ENCODE data around the gene TMEM250.
"Not testable (repeated sequence)": the region's sequence is repeated elsewhere in the genome, so short reads cannot be mapped to it uniquely, and the experiment has no call there.

The TMEM250 gene, protein sequence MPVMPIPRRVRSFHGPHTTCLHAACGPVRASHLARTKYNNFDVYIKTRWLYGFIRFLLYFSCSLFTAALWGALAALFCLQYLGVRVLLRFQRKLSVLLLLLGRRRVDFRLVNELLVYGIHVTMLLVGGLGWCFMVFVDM

GRCh38 chr9:136118320-136119060 is at the start of gene TMEM250:
TMEM250 (minus strand) TSS chr9:136118875; CDS start chr9:136116900, 1,975 bp downstream.
- peak; percentile 96 for DNase-seq

DNA sequence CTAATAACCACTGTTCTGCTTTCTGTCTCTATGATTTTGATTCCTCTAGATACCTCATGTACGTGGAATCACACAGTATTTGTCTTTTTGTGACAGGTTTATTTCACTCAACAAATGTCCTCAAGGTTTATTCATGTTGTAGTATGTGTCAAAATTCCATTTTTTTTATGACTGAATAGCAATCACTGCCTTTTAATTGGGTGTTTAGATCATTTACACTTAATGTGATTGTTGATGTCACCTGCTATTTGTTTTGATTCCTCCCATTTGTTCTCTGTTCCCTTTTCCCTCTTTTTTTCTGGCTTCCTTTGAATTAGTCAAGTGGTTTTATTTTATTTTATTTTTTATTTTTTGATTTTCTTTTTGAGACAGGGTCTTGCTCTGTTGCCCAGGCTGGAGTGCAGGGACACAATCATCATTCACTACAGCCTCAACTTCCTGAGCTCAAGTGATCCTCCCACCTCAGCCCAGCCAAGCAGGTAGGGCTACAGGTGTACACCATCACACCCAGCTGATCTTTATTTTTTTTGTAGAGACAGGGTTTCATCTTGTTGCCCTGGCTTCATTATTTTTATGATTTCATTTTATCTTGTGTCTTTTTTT is 44.7 kb upstream of the TMEM250 start:
- no peak for DNase-seq

- no peak for DNase-seq
These were observed 42.4 kb upstream of the TMEM250 start for GRCh38 chr9:136160995-136161610.

- no peak for DNase-seq
These were observed 41.7 kb upstream of the TMEM250 start for GRCh38 chr9:136160381-136160841.

- DNase-seq = no peak
These were observed 41.2 kb upstream of the TMEM250 start for GRCh38 chr9:136159851-136160250.

GRCh38 chr9:136157477-136158265 is 39.0 kb upstream of the TMEM250 start:
- DNase-seq = no peak

GRCh38 chr9:136156209-136157120 is 37.8 kb upstream of the TMEM250 start:
- DNase-seq = no peak

- no peak for DNase-seq
These were observed 36.9 kb upstream of the TMEM250 start for GRCh38 chr9:136155576-136155975.

GRCh38 chr9:136154943-136155342 is 36.3 kb upstream of the TMEM250 start:
- DNase-seq = no peak

GRCh38 chr9:136153381-136154065 is 34.8 kb upstream of the TMEM250 start:
- DNase-seq = no peak

GRCh38 chr9:136152931-136153330 is 34.3 kb upstream of the TMEM250 start:
- no peak for DNase-seq

DNA sequence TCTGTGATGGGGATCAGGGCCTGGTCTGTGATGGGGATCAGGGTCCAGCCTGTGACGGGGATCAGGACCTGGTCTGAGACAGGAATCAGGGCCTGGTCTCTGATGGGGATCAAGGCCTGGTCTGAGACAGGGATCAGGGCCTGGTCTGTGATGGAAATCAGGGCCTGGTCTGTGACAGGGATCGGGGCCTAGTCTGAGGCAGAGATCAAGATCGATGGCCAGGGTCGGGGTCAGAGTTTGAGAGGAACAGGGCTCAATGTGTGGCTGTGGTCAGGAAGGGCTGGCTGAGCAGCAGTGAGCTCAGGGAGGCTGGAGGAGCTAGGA is 33.8 kb upstream of the TMEM250 start:
- DNase-seq = no peak

DNA sequence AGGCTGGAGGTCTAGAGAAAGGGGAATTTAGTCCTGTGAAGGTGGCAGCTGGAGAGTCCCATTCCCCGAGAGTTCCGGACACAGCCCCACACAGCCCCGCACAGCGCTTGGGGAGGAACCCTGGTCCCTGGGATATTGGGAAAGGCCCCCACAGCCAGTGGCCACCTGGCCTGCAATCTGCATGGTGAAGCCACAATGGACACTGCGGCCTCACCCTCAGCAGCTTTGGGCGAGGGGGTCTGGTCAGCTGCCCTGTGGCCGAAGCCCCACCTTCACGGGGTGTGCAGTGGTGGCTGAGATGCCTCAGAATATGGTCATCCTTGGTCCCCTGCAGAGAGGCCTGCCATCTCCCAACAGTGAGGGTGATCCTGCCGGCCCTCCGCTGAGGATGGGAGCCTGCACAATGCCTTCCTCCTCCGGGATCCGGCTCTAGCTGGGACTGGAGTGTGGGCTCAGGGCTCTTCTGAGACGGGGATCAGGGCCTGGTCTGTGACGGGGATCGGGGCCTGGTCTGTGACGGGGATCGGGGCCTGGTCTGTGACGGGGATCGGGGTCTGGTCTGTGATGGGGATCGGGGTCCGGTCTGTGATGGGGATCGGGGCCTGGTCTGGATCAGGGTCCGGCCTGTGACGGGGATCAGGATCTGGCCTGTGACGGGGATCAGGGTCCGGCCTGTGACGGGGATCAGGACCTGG is 33.3 kb upstream of the TMEM250 start:
- DNase-seq = no peak

- no peak for DNase-seq
These were observed 32.6 kb upstream of the TMEM250 start for GRCh38 chr9:136151214-136151804.

DNA sequence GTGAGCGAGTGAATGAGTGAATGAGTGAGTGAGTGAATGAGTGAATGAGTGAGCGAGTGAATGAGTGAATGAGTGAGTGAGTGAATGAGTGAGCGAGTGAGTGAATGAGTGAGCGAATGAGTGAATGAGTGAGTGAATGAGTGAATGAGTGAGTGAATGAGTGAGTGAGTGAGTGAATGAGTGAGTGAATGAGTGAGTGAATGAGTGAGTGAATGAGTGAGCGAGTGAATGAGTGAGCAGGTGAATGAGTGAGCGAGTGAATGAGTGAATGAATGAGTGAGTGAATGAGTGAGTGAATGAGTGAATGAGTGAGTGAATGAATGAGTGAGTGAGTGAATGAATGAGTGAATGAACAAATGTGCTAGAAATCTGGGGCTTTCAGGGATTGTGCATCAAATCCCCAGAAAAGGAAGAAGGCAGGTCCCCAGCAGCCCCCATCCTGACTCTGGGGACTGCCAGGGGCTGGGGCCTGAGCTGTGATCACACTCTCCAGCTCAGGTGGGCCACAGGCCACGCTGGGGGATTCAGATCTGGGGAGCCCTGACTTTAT is 32.1 kb upstream of the TMEM250 start:
- not testable (repeated sequence) for DNase-seq

- DNase-seq = no peak
These were observed 31.2 kb upstream of the TMEM250 start for GRCh38 chr9:136149853-136150252.

DNA sequence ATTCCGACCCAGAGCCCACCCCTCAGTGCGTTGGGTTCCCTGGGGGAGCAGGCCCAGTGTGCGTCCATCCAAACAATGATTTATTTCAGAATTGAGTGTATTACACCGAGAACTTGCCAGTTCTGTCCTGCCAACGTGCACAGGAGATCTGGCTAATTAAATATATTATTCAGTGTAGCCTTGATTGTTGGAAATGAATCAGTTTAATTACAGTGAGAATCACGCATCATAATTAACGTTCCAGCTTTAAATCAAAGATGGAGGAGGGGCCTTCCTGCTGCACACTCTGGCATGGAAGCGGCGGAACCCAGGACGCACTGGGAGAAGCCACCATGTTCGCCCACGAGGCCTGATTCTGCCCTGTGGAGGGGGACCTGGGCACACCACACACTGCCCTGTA is 30.7 kb upstream of the TMEM250 start:
- DNase-seq = no peak

GRCh38 chr9:136148766-136149165 is 30.1 kb upstream of the TMEM250 start:
- no peak for DNase-seq

- DNase-seq = no peak
These were observed 29.4 kb upstream of the TMEM250 start for GRCh38 chr9:136147890-136148714.
